Cardiac muscle cell (in vitro differentiated cells and primary cell): Measurements from ENCODE around the gene NIPAL4. TPM values are rescaled to one million over a fixed set of nuclear protein-coding genes. Genes with fewer than 3 reads are reported as not detected.

ENCODE experiments used
- DNase-seq, 2 donors: peaks; one replicate each; pipeline versions ENCODE4 v3.0.0 to v3.0.0-alpha.2; 2010 to 2017; ENCODE audit warnings: low read depth in 1 of 2, low spot score in 1 of 2
- H3K27ac ChIP-seq: fragments of 200-600 bp; sonication (generic); 2 replicates; pipeline ENCODE4 v1.5.1; 2016
- H3K27me3 ChIP-seq: fragments of 200-600 bp; sonication (generic); 2 replicates; pipeline ENCODE4 v1.6.0; 2016; ENCODE audit warnings: control low read depth
- H3K36me3 ChIP-seq: fragments of 200-600 bp; sonication (generic); 2 replicates; pipeline ENCODE4 v1.5.1; 2016; ENCODE audit warnings: control low read depth
- H3K4me1 ChIP-seq: fragments of 200-600 bp; sonication (generic); 2 replicates; pipeline ENCODE4 v1.8.1; 2017; ENCODE audit warnings: low read depth, mild to moderate bottlenecking, mixed run types
- H3K4me3 ChIP-seq: fragments of 200-600 bp; sonication (generic); 2 replicates; pipeline ENCODE4 v1.5.1; 2016; ENCODE audit warnings: mild to moderate bottlenecking
- H3K9me3 ChIP-seq: fragments of 200-600 bp; sonication (generic); 2 replicates; pipeline ENCODE4 v1.5.1; 2017; ENCODE audit warnings: low read depth, mild to moderate bottlenecking, control low read depth
- polyA plus RNA-seq: library from polyadenylated mRNA; unstranded; fragments of >200 nt; fragmentation: Nextera tagmentation; extraction: Ambion mirVana; gene quantifications from 2 replicates; pipeline ENCODE4 v1.2.1, GENCODE V29; 2016
- total RNA-seq: library from RNA; depleted of rRNA; stranded (reverse); fragments of >200 nt; gene quantifications from 2 replicates; pipeline ENCODE4 v1.2.3, GENCODE V29; 2016
- TF ChIP-seq, protein P1 (sequence below): IDR thresholded peaks from 2 replicates; pipeline ENCODE4 v1.5.1; 2012; ENCODE audit warnings: low read depth, mild to moderate bottlenecking, low read length

Gene NIPAL4
- total and polyA plus RNA-seq, 2 experiments from 2014 or later: 0.36 to 0.37 TPM

DNA sequence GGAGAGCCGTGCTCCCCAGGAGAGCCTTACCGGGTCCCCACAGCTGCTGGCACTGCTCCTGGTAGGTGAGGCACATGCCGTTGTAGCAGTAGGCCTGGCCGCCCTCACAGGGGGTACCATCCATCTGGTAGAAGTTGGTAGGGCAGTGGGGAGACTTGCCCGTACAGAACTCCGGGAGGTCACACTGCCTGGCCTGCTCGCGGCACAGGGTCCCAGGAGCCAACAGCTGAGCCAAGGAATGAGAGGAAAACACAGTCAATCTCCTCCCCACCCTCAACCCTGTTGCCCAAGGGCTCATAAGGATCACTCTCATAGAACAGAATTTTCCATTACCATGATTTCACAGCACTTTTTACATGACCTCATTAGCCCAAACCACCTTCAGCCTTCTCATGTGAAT, 36.9 kb downstream of the NIPAL4 start:
- H3K4me3 ChIP-seq: no peak overlapping the region
- TF ChIP-seq, protein P1, sequence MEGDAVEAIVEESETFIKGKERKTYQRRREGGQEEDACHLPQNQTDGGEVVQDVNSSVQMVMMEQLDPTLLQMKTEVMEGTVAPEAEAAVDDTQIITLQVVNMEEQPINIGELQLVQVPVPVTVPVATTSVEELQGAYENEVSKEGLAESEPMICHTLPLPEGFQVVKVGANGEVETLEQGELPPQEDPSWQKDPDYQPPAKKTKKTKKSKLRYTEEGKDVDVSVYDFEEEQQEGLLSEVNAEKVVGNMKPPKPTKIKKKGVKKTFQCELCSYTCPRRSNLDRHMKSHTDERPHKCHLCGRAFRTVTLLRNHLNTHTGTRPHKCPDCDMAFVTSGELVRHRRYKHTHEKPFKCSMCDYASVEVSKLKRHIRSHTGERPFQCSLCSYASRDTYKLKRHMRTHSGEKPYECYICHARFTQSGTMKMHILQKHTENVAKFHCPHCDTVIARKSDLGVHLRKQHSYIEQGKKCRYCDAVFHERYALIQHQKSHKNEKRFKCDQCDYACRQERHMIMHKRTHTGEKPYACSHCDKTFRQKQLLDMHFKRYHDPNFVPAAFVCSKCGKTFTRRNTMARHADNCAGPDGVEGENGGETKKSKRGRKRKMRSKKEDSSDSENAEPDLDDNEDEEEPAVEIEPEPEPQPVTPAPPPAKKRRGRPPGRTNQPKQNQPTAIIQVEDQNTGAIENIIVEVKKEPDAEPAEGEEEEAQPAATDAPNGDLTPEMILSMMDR: no peak
- no peaks in the 10 kb centered on the region for H3K27me3 ChIP-seq
- H3K4me1 ChIP-seq: no peaks in the 10 kb centered on the region
- H3K27ac ChIP-seq: no peak overlapping the region
- no peaks in the 10 kb centered on the region for H3K36me3 ChIP-seq
- DNase-seq: no peak
- no peaks in the 10 kb centered on the region for H3K9me3 ChIP-seq

DNA sequence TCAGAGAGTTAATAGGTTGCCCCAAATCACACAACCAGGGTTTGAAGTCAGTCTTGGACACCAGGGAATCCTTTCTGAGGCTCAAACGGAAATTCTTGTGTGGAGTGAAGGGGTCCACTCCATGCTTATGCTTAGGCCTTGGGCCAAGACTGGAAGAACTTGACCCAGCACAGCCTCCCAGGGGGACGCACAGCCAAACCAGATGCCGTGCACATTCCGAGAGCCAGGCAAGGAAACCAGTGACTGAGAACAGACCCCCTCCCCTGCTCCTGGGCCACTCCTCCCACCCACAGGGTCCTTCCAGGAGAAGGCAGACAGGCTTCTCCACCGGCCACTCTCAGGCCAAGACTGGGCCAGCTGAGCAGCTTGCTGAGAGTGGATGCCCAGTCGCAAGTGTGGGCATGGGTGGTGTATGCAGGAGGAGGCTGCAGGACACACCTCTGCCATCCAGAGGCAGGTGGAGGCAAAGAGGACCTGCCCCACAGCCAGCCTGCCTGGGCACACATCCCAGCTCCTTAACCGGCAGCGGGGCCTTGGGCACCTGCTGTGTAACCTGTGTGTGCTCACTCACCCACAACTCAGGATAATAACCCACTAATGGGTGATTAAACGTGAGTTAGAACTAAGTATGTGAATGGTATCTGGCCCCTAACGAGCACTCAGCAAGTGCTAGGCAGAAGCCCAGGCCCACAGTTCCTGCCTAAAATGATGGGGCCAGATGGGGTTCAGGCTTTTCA, 38.0 kb downstream of the NIPAL4 start:
- H3K36me3 ChIP-seq: no peaks in the 10 kb centered on the region
- no peak overlapping the region for H3K4me3 ChIP-seq

GRCh38 chr5:157502143-157502647, 42.2 kb downstream of the NIPAL4 start:
- Histone ChIP-seq H3K36me3 (no peaks in the 10 kb centered on the region), H3K9me3 (no peaks in the 10 kb centered on the region), H3K27ac (no peak overlapping the region), H3K4me3 (no peak overlapping the region), H3K4me1 (no peaks in the 10 kb centered on the region), H3K27me3 (no peaks in the 10 kb centered on the region)
- DNase-seq: no peak
- TF ChIP-seq, protein P1: no peak

More for the DNA sequence above, 38.0 kb downstream of the NIPAL4 start:
- Histone ChIP-seq H3K9me3 (no peaks in the 10 kb centered on the region), H3K27ac (no peak overlapping the region), H3K4me1 (no peaks in the 10 kb centered on the region), H3K27me3 (no peaks in the 10 kb centered on the region)
- DNase-seq: peak in 1 of 2 donors; percentile 33
- TF ChIP-seq, protein P1: no peak

DNA sequence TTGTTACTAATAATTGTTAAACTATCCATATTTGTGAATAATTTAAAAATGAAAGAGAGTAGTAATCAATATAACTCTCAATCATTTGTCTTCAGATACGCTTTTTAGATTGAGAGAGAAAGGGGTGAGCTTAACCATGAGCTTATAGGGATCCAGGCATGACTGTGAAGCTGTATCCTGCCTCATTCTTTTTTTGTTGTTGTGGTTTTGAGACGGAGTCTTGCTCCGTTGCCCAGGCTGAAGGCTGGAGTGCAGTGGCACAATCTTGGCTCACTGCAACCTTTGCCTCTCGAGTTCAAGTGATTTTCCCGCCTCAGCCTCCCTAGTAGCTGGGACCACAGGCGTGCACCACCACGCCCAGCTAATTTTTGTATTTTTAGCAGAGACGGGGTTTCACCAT, 44.0 kb downstream of the NIPAL4 start:
- Histone ChIP-seq H3K36me3 (no peaks in the 10 kb centered on the region), H3K27ac (no peak overlapping the region)

DNA sequence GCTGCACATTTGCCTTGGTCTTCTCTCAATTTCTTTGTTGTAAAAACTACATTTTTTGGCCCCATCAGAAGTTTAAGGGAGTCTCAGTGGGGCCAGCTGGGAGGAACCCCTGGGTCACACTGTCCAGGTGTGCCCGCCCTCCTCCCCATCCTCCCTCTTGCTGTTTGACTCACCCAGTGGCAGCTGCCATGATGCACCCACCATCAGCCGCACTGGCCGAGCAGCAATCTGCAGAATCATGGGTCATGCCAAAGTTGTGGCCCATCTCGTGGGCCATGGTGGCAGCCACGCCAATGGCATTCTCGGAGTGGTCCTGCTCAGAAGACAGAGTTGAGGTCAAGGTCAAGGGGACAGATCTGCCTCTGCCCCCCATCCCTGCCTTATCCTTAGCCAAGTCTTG, 45.5 kb downstream of the NIPAL4 start:
- Histone ChIP-seq H3K27ac (no peak overlapping the region), H3K4me3 (no peak overlapping the region), H3K4me1 (no peaks in the 10 kb centered on the region), H3K27me3 (no peaks in the 10 kb centered on the region), H3K36me3 (no peaks in the 10 kb centered on the region), H3K9me3 (no peaks in the 10 kb centered on the region)
- DNase-seq: no peak
- TF ChIP-seq, protein P1: no peak

More for the DNA sequence above, 44.0 kb downstream of the NIPAL4 start:
- no peaks in the 10 kb centered on the region for H3K4me1 ChIP-seq
- no peaks in the 10 kb centered on the region for H3K9me3 ChIP-seq
- H3K27me3 ChIP-seq: no peaks in the 10 kb centered on the region
- no peak overlapping the region for H3K4me3 ChIP-seq
- DNase-seq: no peak
- TF ChIP-seq, protein P1: no peak
